PC-3 (cell line): ENCODE measurements around the gene PAPOLG.

Experiments
- EZH2phosphoT487 ChIP-seq: fragments of 300-600 bp; sonication (generic); IDR thresholded peaks from 2 replicates; pipeline ENCODE4 v1.6.1; 2018; ENCODE audit warnings: mild to moderate bottlenecking, antibody characterized with exemption, low read length, borderline replicate concordance
- TF ChIP-seq, protein P1 (sequence below): fragments of 300-600 bp; sonication (generic); conservative IDR thresholded peaks from 2 replicates; pipeline ENCODE4 v1.5.1; 2017; ENCODE audit warnings: antibody characterized with exemption, low read depth, mild to moderate bottlenecking, low read length

DNA sequence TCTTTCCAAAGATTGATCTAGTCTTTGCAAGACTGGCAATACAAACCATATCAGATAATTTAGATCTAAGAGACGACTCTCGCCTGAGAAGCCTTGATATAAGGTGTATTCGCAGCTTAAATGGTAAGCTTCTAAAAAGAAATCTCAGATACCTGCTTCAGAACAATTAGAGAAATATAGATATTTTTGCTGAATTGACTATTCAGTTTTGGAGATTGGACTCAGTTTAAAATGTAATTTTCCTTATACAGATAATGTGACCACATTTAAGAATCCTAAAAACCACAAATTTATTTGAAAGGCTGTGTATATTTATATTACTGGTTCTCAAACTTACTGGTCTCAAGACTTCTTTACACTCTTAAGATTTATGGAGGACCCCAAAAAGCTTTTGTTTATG is 15.4 kb downstream of the PAPOLG start:
- TF ChIP-seq, protein P1, sequence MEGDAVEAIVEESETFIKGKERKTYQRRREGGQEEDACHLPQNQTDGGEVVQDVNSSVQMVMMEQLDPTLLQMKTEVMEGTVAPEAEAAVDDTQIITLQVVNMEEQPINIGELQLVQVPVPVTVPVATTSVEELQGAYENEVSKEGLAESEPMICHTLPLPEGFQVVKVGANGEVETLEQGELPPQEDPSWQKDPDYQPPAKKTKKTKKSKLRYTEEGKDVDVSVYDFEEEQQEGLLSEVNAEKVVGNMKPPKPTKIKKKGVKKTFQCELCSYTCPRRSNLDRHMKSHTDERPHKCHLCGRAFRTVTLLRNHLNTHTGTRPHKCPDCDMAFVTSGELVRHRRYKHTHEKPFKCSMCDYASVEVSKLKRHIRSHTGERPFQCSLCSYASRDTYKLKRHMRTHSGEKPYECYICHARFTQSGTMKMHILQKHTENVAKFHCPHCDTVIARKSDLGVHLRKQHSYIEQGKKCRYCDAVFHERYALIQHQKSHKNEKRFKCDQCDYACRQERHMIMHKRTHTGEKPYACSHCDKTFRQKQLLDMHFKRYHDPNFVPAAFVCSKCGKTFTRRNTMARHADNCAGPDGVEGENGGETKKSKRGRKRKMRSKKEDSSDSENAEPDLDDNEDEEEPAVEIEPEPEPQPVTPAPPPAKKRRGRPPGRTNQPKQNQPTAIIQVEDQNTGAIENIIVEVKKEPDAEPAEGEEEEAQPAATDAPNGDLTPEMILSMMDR = no peak
- no peak for TF ChIP-seq EZH2phosphoT487
